GM12873 (cell line): ENCODE results near the gene ATP1A1.

Experiments used
- TF ChIP-seq, protein P1 (sequence below): IDR thresholded peaks from 2 replicates; pipeline ENCODE4 v1.5.1; 2012; ENCODE audit warnings: low read depth, mild to moderate bottlenecking, moderate library complexity, low read length, control low read depth; ENCODE audit not compliant: insufficient read depth; ENCODE audit errors: missing control alignments

Gene ATP1A1

GRCh38 chr1:116329524-116330341 is 43.3 kb upstream of the ATP1A1 start:
- TF ChIP-seq, protein P1, sequence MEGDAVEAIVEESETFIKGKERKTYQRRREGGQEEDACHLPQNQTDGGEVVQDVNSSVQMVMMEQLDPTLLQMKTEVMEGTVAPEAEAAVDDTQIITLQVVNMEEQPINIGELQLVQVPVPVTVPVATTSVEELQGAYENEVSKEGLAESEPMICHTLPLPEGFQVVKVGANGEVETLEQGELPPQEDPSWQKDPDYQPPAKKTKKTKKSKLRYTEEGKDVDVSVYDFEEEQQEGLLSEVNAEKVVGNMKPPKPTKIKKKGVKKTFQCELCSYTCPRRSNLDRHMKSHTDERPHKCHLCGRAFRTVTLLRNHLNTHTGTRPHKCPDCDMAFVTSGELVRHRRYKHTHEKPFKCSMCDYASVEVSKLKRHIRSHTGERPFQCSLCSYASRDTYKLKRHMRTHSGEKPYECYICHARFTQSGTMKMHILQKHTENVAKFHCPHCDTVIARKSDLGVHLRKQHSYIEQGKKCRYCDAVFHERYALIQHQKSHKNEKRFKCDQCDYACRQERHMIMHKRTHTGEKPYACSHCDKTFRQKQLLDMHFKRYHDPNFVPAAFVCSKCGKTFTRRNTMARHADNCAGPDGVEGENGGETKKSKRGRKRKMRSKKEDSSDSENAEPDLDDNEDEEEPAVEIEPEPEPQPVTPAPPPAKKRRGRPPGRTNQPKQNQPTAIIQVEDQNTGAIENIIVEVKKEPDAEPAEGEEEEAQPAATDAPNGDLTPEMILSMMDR, result no peak

DNA sequence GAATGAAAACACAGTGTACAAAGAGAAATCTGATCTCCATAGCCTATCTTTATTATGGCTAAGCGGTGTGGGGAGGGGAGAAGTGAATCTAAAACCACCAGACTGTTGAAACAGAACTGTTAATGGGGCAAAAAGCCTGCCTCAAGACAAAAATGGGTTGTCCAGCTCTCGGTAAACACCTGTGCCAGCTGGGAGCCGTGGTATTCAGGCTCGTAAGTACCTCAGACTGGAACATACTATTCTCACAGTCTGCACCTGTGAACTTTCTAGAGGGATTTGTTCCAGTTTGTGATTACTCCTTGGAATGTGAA is 42.7 kb upstream of the ATP1A1 start:
- TF ChIP-seq, protein P1, result no peak

DNA sequence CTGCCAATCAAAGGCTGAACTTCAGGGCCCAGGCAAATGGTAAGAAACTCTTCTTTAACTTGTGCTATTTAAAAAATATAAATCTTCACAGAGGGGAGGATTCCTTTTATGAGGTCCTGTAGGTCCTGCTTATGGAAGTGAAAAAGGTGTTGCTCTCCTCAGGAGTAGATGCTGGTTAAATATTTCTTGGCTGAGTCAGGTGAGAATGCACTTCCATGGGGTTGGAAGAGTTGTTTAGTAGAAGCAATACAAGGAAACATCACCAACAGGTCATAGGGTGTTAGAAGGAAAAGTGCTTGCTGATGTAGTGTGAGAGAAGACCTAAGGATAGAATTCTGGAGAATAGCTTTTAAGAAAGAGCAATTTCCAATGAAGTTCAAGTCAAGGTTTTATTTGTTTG is 42.2 kb upstream of the ATP1A1 start:
- TF ChIP-seq, protein P1, result no peak

- TF ChIP-seq, protein P1, result no peak
Measured at GRCh38 chr1:116331523-116331922, 41.5 kb upstream of the ATP1A1 start.

DNA sequence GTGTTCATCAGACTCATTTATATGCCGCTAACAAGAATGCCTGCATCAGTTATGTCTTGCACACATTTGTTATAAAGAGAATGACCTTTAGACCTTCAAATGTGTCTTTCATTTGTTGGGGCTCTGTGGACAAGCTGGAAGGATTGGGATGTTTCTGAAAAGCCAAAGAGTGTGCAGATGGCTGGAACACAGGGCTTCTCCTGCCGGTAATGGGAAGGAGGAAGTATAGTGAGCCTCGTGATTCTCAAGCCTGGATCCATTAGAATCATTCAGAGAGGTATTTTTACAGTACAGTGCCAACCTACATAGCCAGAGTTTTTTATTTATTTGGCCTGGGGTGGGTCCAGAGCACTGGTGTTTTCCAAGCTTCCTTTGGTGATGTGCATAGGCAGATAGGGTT is 40.6 kb upstream of the ATP1A1 start:
- TF ChIP-seq, protein P1, result no peak

DNA sequence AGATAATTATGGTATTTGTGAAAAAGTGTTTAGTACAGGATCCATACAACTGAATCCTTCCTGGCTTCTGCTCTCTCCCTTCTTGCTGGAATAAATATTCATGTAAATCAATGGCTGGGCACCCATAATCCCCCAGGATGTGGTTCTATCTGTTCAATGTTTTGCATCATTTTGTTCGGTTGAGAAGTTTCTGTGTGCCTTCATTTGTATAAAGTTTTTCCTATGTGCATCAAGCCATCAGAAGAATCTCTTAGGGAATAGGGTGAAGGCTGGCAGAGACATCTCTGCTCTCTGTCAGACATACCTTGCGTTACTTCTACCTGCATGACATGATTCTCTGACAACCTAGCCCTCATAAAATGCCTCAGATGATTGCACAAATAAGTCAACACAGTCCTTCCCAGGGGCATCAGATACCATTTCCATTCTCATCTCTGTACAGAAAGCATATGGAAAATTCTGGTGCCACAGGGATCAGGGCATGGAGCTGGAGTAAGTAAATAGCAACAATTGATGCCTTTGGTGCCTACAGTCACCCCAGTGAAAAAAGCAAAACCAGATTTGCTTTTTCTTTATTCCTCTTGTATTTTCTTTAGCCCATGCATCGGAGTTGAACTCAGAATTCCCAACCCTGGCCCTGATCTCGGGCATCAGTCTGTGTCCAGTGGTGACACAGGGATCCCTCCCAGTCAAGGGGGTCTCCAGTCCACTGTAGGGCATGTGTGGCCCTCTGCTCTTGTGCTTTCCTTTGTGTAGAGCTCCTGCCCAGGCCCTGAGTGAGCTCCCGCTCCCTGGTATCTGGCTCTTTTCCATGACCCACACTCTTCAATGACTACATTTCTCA is 39.7 kb upstream of the ATP1A1 start:
- TF ChIP-seq, protein P1, result no peak

DNA sequence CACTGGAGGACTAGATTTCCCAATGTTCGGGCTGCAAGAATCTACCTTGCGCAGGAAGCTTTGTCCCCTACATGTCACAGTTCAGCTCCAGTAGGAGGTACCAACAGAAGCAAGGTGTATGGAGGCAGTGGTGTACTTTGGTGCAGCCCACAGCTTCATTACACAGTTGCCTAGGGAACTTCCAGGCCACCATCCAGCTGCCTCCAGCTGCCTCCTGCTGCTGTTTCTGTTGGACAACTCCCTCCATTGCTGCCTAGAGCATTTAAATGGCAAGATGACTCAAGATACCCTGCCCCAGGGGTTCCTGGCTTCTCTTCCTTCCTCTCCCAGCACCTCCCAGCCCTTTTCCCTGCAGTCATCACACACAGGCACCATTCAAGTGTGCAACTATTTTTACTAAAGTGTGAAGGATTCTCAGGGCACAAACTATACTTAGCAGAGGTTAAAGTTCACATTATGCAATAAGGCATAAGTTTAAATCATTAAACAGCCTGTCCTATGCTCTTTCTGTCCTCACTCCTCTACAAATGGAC is 39.0 kb upstream of the ATP1A1 start:
- TF ChIP-seq, protein P1, result no peak
